HG03175 (cell line): ENCODE data around the gene PHF20.
"Not testable (repeated sequence)": the region's sequence is repeated elsewhere in the genome, so short reads cannot be mapped to it uniquely, and the experiment has no call there.

ENCODE experiments used
- ATAC-seq: cut with Tn5 transposase; IDR thresholded peaks from one replicate; pipeline ENCODE4 v1.9.1; 2021; ENCODE audit warnings: mild to moderate bottlenecking, moderate library complexity; ENCODE audit not compliant: unreplicated experiment

Gene PHF20

DNA sequence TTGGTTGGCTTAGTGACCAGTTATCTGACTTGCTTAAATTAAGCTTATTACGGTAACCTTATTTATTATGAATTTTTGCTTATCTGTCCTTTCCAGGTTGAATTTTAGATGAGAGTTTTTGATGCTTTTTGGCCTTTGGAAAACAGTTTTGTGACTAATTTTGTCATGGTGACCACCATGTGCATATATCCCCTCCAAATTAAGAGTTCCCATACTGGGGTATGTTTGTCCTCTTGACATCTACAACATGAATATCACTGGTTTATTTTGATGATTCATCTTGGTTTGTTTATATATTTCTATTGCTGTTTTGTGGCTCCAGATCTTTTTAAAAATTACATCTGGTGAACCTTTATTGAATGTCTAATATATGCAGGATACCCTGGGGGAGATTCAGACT is 61.4 kb downstream of the PHF20 start:
- no peak for ATAC-seq

DNA sequence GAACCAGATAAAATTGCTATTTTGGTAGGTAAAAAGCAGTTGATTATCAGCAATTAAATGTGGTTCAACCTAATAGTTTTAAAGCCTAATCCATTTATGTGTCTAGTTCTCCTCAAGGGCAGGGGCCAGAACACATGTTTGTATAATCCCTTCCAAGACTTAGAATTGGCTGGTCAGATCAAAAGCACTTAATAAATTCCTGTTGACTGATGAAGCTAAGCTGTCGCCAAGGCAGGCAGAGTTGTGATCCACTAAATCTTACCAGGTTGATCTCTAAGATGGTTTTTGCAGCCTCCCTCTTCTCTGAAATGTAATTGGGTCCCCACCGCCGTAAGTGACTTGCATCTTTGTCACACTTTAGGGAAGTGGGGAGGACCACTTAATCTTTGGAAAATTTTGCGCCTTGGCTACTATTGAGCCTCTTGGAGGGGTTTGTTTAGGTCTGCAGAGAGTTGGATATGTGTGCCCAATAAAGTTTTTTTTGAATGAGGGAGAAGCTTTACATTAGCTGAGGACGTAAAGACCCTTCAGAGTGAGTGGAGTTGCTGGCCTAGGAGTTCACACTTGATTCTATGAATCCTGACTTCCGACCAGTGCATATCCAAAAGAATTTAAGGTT is 65.9 kb downstream of the PHF20 start:
- no peak for ATAC-seq

DNA sequence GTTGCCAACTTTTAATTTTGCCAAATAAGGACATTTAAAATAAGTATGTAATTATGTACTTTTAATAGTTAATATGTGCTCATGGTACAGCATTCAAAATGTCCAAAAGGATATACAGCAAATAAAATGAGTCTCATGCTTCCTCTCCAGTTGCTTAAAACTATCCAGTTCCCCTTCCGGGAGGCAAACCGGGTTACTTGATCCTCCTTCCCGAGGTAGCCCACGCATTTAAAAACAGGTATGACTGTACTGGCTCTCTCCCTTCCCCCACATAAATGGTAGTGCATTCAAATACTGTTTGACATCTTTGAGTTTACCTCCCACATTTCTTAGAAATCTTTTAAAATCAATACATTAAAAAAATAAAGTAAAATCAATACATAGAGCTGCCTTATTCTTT is 66.4 kb downstream of the PHF20 start:
- ATAC-seq, result no peak

DNA sequence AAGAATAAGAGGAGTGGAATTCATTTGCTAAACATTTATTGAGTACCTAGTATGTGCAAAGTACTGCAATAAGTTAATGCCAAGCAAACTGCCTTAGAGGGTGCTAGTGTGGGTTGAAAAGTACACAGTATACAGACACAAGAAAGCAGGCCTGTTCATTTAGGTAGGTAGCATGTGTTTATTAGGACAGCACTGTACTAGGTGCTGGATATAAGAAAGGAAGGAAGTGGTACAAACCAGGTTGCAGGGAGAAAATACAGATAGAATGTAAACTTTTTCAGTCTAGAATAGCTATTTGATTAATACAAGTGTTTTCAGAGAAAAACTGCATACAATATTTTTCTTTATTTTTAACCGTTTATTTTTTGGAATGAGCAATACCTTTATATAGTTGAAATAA is 68.1 kb downstream of the PHF20 start:
- ATAC-seq, result no peak

DNA sequence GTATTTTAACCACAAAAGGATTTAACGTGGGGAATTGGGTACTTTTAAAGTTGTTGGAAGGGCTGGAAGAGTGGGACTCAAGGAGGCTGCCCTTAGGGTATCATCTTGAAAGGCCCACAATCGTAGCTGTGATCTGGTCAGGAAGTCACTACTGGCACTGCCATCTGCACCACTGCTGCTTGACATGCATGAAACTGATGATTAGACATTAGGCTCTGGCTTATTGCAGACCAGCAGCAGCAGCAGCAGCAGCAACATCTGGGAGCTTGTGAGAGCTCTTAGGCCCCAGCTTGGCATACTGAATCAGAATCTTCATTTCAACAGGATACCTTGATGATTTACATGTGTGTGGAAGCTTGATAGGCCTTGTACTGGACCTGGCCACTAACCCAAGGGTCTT is 68.6 kb downstream of the PHF20 start:
- no peak for ATAC-seq

DNA sequence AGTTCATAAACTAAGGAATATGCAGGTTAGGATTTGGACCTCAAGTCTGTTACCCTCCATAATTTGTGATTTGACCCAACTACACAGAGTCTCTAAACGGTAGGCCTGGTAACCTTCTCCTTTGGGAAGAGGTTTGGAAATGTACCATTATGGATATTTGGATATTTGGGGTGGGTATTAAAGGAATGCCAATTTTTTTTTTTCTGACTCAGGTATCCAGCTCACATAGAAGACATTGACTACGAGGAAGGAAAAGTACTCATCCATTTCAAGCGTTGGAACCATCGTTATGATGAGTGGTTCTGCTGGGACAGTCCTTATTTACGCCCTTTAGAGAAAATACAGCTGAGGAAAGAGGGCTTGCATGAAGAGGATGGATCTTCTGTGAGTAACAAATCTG is 70.5 kb downstream of the PHF20 start:
- no peak for ATAC-seq

DNA sequence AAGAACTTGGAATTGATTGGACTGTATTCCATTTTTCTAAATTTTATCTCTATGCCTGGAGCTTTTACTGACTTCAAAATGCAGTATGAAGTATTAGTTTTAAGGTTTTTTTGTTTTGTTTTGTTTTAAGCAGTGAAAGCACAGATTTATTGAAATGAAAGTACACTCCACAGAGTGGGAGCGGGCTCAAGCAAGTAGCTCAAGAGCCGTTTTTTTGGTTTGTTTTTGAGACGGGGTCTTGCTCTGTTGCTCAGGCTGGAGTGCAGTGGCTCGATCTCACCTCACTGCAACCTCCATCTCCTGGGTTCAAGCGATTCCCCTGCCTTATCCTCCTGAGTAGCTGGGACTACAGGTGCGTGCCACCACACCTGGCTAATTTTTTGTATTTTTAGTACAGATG is 72.1 kb downstream of the PHF20 start:
- ATAC-seq, result not testable (repeated sequence)

DNA sequence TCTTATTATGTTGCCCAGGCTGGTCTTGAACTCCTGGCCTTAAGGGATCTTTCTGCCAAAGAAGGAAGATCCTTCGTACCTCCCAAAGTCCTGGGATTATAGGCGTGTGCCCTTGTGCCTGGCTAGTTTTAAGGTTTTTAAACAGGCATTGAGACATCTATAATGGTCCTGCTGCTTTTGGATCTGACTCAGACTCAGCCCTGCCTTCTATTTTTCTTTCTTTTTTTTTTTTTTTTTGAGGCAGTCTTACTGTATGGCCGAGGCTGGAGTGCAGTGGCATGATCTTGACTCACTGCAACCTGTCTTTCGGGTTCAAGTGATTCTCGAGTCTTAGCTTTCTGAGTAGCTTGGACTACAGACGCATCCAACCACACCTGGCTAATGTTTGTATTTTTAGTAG is 73.7 kb downstream of the PHF20 start:
- ATAC-seq, result no peak

DNA sequence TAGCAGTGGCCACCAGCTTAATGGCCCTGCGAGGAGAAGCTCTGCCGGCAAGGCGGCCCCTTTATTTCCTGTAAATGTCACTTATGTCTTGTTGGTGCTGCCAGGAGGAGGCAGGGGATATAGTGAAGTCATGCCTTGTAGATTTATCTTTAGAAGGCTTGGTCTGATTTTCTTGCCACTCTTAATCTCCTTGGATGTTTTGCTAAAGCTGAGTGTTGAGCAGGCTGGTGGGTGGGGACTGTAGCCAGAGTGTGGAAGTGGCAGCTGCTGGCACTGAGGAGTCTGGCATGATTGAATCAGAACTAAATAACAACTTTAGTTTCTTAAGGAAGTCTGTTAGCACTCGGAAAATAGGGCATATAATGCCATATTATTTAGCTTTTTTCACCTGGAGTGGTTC is 77.9 kb downstream of the PHF20 start:
- ATAC-seq, result no peak

DNA sequence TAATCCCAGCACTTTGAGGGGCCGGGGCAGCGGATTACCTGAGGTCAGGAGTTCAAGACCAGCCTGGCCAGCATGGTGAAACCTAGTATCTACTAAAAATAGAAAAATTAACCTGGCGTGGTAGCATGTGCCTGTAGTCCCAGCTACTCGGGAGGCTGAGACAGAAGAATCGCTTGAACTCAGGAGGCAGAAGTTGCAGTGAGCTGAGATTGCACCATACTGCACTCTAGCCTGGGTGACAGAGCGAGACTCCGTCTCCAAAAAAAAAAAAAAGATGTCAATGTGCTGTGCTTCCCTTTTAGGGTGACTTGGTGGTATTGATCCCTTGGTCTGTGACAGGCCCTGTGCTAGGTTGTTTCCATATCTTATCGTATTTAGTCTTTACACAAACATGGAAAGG is 79.8 kb downstream of the PHF20 start:
- not testable (repeated sequence) for ATAC-seq

DNA sequence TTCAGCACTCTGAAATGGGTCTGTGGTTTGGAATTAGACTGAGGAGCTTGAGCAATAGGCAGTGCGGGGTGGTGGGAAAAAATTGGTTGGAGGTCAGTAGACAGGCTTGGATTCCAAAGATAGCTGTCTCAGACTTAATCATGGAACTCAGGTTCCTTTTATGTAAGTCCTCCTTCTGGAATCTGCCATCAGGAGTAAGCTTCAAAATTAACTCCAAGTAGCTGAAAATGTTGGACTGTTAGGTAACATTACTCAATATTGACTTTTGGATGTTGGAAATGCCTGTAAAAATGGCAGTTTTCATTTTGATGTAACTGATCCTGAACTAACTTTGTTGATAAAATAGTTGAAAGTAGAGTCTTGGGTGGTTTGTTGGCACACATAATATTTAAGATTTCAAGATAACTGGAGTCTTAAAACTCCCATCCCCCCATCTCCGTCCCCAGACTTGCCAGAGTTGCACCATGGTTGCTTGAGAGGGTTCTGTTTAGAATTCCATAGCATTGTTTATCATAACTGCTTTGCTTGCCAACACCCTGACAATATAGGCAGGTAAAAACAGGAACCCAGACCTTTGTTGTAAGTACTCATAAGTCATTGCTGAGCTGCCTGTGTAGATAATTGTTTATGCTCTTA is 83.0 kb downstream of the PHF20 start:
- ATAC-seq, result no peak

DNA sequence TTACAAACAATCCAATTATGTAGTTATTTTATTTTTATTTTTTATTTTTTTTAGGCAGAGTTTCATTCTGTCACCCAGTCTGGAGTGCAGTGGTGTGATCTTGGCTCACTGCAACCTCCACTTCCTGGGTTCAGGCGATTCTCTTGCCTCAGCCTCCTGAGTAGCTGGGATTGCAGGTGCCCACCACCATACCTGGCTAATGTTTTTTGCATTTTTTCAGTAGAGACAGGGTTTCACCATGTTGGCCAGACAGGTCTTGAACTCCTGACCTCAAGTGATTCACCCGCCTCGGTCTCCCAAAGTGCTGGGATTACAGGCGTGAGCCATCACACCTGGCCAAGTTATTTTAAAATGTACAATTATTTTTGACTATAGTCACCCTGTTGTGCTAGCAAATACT is 83.8 kb downstream of the PHF20 start:
- not testable (repeated sequence) for ATAC-seq

DNA sequence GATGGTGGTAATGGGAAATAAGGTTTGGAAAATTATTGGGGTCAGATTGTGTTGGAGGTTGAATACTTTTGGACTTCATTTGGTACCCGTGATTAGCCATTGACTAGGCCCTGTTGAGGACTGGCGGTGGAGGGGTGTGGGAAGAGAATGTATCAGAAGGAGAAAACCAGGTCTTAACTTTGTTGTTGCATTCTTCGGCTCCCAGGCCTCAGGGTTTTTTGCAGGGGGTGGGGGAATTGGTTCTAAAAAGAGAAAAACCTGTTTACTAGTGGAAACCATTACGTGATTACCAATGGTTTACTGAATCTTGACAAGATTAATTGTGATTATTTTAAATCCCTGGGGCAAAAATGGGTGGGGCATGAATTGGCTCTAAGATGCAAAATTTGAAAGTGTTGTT is 85.1 kb downstream of the PHF20 start:
- ATAC-seq, result no peak

DNA sequence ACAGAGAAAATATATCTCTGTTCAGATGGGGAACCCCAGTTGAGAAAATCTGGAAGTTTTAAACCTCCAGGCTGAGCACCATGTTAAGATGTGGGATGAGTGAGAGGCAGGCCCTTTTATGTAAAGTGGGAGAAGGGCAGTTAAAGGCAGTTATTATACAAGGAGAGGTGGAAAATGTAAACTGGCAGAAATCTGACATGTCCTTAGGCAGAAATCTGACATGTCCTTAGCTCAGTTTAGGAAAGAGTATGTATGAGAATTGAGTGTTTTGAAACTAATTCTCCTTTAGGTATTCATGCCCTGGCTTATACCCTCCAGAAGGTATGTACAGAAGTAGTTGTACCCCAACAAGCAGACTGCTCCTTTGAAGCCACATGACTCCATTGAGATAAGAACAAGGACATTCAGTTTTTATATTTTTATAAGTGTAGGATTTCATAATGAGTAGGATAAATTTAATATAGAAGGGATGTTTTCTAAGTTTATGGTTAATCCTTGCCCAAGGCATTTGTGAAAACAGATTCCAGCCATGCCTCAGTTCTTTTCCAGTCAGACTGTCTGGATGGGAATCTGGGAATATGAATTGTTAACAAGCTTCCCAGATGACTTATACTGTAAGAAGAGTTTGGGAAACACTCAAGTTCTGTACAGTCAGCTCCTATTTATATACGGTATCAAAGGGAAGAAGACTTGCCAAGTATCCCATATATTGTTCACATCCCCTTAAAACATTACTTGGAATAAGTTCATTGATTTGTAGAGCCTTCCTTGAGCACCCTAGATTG is 94.8 kb downstream of the PHF20 start:
- ATAC-seq, result no peak

DNA sequence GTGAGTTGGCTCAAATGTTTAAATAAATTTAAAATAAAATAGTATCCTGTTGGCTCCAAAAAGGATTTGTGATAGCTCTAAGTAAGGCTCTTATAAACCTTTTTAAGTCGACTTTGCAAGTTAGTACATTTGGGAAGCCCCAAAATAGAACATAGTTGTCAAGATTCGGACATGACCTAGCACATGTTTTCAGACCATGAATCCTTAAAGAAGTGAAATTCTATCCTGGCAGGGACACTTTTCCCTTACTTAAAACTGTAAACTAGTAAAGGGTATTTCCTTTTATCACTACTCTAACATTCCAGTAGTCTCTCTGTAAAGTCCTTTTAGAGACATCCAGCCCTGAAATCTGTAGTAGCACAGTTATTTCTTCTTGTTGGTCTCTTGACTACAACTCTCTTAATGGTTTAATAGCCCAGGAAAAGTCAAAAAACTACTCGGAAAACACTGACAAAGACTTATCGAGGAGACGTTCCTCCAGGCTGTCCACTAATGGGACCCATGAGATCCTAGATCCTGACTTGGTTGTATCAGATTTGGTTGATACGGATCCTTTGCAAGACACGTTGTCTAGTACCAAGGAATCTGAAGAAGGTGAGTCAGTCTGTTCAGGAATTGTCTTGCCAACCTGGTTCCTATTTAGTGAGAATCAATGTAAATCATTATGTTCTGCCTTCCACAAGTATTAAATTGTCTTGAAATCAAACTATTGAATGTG is 98.9 kb downstream of the PHF20 start:
- no peak for ATAC-seq

DNA sequence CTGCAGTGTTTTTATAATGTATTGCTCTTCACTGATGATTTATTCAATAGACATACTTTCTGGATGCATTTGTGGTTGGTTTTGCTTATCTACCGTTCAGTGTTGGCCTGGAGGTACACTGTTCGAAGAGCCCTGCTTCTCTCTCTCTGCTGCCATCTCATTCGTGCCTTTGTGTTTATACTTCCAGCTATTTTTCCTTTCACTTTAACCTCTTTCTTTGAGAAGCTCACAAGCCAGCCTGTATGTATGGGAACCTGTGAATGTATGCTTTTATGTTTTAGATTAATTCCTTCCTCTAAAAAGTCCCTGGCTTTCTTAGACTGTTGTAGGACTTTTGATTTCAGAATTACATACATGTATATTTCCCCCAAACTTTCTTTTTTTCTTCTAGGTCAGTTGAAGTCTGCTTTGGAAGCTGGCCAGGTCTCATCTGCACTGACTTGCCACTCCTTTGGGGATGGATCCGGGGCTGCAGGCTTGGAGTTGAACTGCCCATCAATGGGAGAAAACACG is 99.5 kb downstream of the PHF20 start:
- ATAC-seq, result no peak

DNA sequence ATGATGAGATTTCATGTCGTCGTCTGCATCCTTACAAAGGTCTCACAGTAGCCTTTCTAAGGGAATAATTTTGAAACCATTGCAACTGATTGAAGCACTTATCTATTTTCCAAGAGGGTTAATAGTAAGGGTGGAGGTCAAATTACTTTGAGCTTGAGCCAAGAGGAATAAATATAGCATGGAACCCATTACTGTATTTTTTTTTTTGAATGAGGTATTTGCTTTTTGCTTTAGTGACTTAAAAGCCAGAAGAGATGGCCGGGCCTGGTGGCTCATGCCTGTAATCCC is 104.2 kb downstream of the PHF20 start:
- ATAC-seq, result no peak

DNA sequence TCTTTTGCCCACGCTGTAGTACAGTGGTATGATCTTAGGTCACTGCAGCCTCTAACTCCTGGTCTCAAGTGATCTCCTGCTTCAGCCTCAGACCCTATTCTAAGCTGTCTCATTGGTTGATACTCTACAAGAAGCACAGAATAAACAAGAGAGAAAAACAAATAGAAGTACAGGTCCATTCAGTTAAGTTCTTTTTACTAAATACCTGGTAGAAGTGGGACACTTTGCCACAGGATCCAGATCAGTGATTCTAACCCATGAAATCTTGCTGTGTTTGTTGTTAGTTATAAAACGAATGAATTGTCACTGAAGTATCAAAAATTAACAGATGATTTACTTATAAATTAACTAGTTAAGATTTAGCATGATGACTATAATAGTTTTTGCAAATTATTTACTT is 105.8 kb downstream of the PHF20 start:
- no peak for ATAC-seq

DNA sequence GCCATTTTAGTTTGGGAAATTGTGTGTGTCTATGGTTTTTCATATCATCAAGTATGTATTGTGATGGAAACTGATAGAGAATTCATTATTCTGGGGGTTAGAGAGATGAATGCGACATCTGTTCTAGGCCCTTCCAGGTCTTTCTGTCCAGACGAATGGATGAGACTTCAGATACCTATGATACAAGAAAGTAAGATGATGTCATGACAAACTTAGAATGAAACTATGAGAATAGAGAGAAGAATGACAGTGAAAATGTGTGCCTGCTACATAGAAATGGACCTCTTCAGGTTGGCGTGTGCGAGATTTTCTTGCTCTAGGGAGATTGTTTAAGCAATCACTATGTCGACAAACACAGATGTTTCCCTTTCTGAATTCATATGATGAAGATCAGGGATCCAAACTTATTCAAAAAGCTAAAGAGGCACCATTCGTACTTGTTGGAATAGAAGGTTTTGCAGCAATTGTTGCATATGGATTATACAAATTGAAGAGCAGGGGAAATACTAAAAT is 106.4 kb downstream of the PHF20 start:
- ATAC-seq, result no peak

DNA sequence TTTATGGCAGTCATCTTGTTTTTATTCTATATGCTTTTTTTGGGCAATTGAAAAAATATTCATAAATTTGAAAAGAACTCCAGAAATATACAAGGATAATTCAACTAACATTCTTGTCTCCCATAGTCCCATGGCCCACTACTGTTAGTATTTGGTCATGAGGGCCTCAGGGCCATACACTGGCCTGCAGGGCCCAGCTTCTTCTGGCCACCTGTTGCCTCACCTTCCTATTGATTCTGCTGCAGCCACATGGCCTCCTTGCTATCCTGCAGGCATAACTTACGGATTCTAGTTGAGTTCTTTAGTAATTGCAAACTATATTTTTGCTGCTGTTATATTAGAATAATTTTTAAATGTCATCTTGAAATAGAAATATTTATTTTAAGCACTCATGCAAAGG is 109.9 kb downstream of the PHF20 start:
- ATAC-seq, result no peak

DNA sequence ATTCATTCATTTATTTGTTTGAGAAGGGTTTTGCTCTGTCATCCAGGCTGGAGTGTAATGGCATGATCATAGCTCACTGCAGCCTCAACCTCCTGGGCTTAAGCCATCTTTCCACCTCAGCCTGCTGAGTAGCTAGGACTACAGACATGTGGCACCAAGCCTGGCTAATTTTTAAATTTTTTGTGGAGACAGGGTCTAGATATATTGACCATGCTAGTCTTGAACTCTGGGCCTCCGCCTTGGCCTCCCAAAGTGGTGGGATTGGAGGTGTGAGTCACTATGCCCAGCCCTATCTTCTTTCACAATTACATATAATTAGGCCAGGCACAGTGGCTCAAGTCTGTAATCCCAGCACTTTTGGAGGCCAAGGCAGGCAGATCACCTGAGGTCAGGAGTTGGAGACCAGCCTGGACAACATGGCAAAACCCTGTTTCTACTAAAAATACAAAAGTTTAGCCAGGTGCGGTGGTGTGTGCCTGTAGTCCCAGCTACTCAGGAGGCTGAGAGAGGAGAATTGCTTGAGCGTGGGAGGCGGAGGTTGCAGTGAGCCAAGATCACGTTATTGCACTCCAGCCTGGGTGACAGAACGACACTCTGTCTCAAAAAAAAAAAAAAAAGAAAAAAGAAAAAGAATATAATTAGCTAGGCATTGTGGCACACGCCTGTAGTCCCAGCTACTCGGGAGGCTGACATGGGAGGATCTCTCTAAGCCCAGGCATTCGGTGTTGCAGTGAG is 110.8 kb downstream of the PHF20 start:
- not testable (repeated sequence) for ATAC-seq
